Pancreas (tissue), 10 donors: ENCODE measurements around the gene NHP2. TPM values are rescaled to one million over a fixed set of nuclear protein-coding genes. Genes with fewer than 3 reads are reported as not detected.
"Not testable (repeated sequence)": the region's sequence is repeated elsewhere in the genome, so short reads cannot be mapped to it uniquely, and the experiment has no call there.

ENCODE experiments used
- ATAC-seq, 4 donors: fragments of 200-7000 bp; cut with Tn5 transposase; one replicate each; pipeline versions ENCODE4 v1.8.0 to v1.9.1; 2020; ENCODE audit warnings: mild to moderate bottlenecking in 4 of 4, moderate library complexity in 4 of 4
- DNase-seq, 6 donors: peaks; one replicate each; pipeline ENCODE4 v3.0.0-alpha.2; 2020
- FAIRE-seq: peaks from 2 replicates; lab custom pipeline; 2012; peaks lifted over from hg19 to GRCh38; lab: Jason Lieb, UNC
- H3K27ac ChIP-seq, 4 donors: fragments of 200-600 bp; sonication (generic); 1 replicate in 3 of 4; 2 replicates in 1 of 4; pipeline versions ENCODE4 v1.5.0 to v1.8.0; 2020
- H3K27me3 ChIP-seq, 4 donors: fragments of 200-600 bp; one replicate each; pipeline ENCODE4 v1.8.0; 2021
- H3K36me3 ChIP-seq, 3 donors: fragments of 200-600 bp; sonication (generic) in 1 of 3; one replicate each; pipeline versions ENCODE4 v1.5.0 to v1.8.0; 2020 to 2021
- H3K4me1 ChIP-seq, 3 donors: fragments of 200-600 bp; one replicate each; pipeline ENCODE4 v1.8.0; 2021
- H3K4me3 ChIP-seq, 4 donors: fragments of 200-600 bp; sonication (generic) in 2 of 4; one replicate each; pipeline versions ENCODE4 v1.5.0 to v1.8.0; 2020 to 2021
- H3K9me3 ChIP-seq, 4 donors: fragments of 200-600 bp; one replicate each; pipeline ENCODE4 v1.8.0; 2021
- WGBS, 2 donors: extraction: QIAGEN DNeasy Blood & Tissue Kit; methylation state at CpG; one replicate each; pipeline ENCODE4 v1.1.7; 2013; 5-methylcytosine and 5-hydroxymethylcytosine counted together
- intact Hi-C, 3 donors: fragments of 100-400 bp; cut with DNase I; formaldehyde crosslinking; loops; one replicate each; pipeline versions ENCODE4 v1.11.1 to v1.14.2; 2022
- polyA plus RNA-seq, 2 donors: library from polyadenylated mRNA; stranded (reverse); fragments of 200-250 nt; gene quantifications; one replicate each; pipeline ENCODE4 v1.2.3, GENCODE V29; 2013
- total RNA-seq, 6 donors: library from RNA; stranded (reverse); fragmentation: NEBNext Ultra II Directional in 4 of 6; extraction: Animal tissue kit (Norgen Biotek cat#: 25700) in 4 of 6; gene quantifications; one replicate each; pipeline versions ENCODE4 v1.2.1 to v1.2.4, GENCODE V29; 2021 to 2023
- TF ChIP-seq, protein P1 (sequence below), 4 donors: fragments of 200-600 bp; sonication (generic) in 3 of 4; IDR thresholded peaks; one replicate each; pipeline versions ENCODE4 v1.5.0 to v1.8.0; 2021; ENCODE audit warnings: antibody characterized with exemption in 4 of 4
- donor health status: healthy with polysubstance abuse.
- donor health status: DM: no; HTN: no; CAD: no; lungs with moderate emphysema.
- donor health status: DM: no; HTN: no; CAD: no.
- donor health status: control.
- donor health status: control.
- donor health status: Bipolar disorder and iron deficiency.
- donor health status: DM: yes; HTN: yes; CAD: no.
- donor health status: DM: no; HTN: no; CAD: no.
- donor health status: DM: no; HTN: no; CAD: no.
- donor health status: DM: yes; HTN: yes; CAD: no.

Gene NHP2
- total and polyA plus RNA-seq, 8 donors, result 34.6 to 84.7 (median 54.1) TPM

DNA sequence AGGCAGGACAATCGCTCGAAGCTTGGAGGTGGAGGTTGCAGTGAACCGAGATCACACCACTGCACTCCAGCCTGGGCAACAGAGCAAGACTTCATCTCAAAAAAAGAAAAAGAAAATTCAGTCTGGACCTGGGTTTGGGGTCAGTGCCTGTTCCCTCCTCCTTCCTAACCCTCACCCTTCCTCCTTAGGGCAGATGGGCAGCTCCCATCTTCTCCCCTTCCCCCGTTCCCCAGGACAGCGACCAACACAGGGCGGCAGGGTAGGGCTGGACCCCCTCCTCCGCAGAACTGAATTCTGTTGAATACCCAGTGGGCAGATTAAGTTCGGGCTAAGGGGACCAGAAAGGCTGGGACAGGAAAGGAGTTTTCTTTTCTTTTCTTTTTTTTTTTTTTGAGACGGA lies 24.4 kb downstream of the NHP2 start:
- FAIRE-seq (no peak), ATAC-seq (no peak), DNase-seq (no peak)
- no peak overlapping the region for H3K27ac ChIP-seq
- no peak overlapping the region for H3K4me3 ChIP-seq
- H3K4me1 ChIP-seq, result peaks cover 0 to 8% (median 6%) of the 10 kb centered on the region in 3 donors
- intact Hi-C loops, result no loop called here
- 92 to 95% methylated on average over 8 to 9 of the region's 9 CpGs for WGBS, 2 donors
- H3K36me3 ChIP-seq, result no peaks in the 10 kb centered on the region
- TF ChIP-seq, protein P1, sequence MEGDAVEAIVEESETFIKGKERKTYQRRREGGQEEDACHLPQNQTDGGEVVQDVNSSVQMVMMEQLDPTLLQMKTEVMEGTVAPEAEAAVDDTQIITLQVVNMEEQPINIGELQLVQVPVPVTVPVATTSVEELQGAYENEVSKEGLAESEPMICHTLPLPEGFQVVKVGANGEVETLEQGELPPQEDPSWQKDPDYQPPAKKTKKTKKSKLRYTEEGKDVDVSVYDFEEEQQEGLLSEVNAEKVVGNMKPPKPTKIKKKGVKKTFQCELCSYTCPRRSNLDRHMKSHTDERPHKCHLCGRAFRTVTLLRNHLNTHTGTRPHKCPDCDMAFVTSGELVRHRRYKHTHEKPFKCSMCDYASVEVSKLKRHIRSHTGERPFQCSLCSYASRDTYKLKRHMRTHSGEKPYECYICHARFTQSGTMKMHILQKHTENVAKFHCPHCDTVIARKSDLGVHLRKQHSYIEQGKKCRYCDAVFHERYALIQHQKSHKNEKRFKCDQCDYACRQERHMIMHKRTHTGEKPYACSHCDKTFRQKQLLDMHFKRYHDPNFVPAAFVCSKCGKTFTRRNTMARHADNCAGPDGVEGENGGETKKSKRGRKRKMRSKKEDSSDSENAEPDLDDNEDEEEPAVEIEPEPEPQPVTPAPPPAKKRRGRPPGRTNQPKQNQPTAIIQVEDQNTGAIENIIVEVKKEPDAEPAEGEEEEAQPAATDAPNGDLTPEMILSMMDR (IDR thresholded peaks at IDR 0.05), result no peak
- no peaks in the 10 kb centered on the region for H3K9me3 ChIP-seq
- no peaks in the 10 kb centered on the region for H3K27me3 ChIP-seq

GRCh38 chr5:178127300-178128009 lies 26.2 kb downstream of the NHP2 start:
- H3K4me3 ChIP-seq, H3K36me3 ChIP-seq, FAIRE-seq, H3K9me3 ChIP-seq, H3K27ac ChIP-seq, DNase-seq, H3K4me1 ChIP-seq, ATAC-seq, H3K27me3 ChIP-seq, intact Hi-C loops: not testable (repeated sequence)
- WGBS, 2 donors, result 80 to 81% methylated on average over 14 of the region's 14 CpGs

DNA sequence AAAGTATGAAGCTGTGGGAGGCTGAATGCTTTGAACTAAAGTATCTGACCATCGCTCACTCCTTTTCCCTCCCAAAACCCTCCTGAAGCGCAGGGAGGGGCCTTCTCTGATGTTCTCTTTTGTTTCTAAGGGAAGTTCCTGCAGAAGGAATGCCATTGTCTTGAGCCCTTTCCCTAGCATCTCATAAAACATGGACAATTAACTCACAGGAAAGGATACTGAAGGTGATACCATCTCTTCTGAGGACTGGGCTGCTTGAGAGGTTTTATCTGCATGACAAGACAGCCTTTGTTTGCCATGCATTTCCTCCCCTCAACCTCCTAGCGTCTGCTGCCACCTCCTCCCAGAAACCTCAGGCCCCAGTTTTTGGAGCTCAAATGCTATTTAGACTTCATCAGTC lies 27.1 kb downstream of the NHP2 start:
- 75 to 90% methylated on average over 3 of the region's 3 CpGs for WGBS, 2 donors
- Histone ChIP-seq H3K4me1 (peaks cover under 1 to 2% (median under 1%) of the 10 kb centered on the region in 3 donors), H3K9me3 (no peaks in the 10 kb centered on the region), H3K36me3 (no peaks in the 10 kb centered on the region), H3K27ac (no peak overlapping the region), H3K27me3 (no peaks in the 10 kb centered on the region), H3K4me3 (no peak overlapping the region)
- no peak for DNase-seq
- no peak for FAIRE-seq
- no peak for ATAC-seq
- TF ChIP-seq, protein P1 (IDR thresholded peaks at IDR 0.05), result no peak
- intact Hi-C loops, result no loop called here

DNA sequence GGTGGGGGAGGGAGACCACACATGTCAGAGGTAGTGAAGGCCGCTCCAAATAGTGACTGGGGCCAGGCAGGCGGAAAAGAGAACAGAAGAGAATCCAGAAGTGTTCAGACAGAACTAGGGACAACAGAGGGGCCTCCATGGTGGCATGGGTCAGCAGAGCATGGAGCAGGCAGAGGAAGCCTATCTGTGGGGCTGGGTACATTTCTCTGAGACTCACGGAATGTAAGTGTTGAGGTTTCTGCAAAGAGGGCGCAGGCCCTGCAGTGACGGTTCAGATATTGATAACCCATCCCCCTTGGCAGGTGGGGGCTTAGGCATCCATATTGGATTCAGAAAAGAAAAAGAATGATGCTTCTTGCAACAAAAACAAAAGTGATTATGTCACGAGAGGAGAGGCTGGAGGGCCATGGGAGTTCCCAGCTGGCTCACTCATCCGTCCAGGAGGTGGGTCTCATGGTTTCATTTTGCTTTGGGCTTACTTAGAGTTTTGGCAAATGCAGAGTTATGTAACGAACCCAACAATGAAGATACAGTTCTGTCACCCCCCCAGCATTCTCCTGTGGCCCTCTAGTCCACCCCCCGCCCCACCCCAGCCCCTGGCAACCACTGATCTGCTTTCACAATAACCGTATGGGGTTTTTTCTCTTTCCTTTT lies 28.3 kb downstream of the NHP2 start:
- no peak for DNase-seq
- no peak overlapping the region for H3K27ac ChIP-seq
- peaks cover 6 to 7% (median 6%) of the 10 kb centered on the region in 3 donors for H3K4me1 ChIP-seq
- intact Hi-C loops, result no loop called here
- no peak for ATAC-seq
- H3K36me3 ChIP-seq, result no peaks in the 10 kb centered on the region
- no peak for FAIRE-seq
- H3K9me3 ChIP-seq, result no peaks in the 10 kb centered on the region
- 81 to 88% methylated on average over 10 of the region's 10 CpGs for WGBS, 2 donors
- no peak overlapping the region for H3K4me3 ChIP-seq
- no peaks in the 10 kb centered on the region for H3K27me3 ChIP-seq
- TF ChIP-seq, protein P1 (IDR thresholded peaks at IDR 0.05), result no peak

- Histone ChIP-seq H3K36me3 (no peaks in the 10 kb centered on the region), H3K27ac (peak overlapping the region in 1 of 4 donors; percentile 8), H3K27me3 (no peaks in the 10 kb centered on the region), H3K9me3 (no peaks in the 10 kb centered on the region), H3K4me3 (no peak overlapping the region), H3K4me1 (peaks cover 6 to 7% (median 6%) of the 10 kb centered on the region in 3 donors)
- 65 to 71% methylated on average over 18 of the region's 18 CpGs for WGBS, 2 donors
- DNase-seq (peak in 1 of 6 donors; percentile 30), FAIRE-seq (no peak), ATAC-seq (peak in 1 of 4 donors; percentile 29)
- intact Hi-C loops, result no loop called here
- TF ChIP-seq, protein P1 (IDR thresholded peaks at IDR 0.05), result no peak
Measured at GRCh38 chr5:178123966-178124925, 29.4 kb downstream of the NHP2 start.
